ENCODE results near the gene RMND5B. TPM values are rescaled to one million over a fixed set of nuclear protein-coding genes. Genes with fewer than 3 reads are reported as not detected.

RMND5B gene
- total RNA-seq, 1 experiment from 2014 or later: 24.1 TPM

DNA sequence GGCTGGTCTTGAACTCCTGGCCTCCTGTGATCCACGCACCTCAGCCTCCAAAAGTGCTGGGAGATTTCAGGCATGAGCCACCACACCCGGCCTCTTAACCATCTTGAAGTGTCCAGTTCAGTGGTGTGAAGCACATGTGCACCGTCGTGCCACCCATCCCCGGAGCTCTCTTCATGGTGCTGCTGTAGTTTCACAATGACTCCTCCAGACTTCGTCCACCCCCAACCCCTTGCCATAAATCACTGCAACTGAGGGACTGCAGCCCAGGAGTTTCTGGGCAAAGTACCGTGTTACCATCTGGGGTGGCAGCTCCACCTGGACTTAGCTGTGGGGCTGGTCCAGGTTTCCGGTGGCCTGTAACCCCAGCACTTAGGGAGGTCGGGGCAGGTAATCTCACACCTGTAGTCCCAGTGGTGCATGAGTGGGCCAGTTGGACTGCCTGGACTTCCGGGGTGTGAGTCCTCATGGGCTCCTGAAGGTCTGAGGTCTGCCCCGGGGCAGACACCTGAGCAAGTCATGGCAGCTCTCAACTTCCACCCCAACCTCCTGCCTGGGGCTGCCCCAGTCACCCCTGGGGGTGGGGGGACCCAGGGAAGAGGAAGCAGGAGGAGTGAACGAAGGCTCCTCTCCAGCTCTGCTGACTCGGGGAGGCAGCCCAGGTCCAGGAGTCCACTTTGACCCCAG, 24.1 kb upstream of the RMND5B start:
- Histone ChIP-seq H3K36me3 (ENCODE audit: control insufficient read depth in 1 of 2, insufficient read depth in 2 of 2, low read length in 2 of 2) (no peaks in the 10 kb centered on the region), H3K27me3 (ENCODE audit: insufficient read depth, low read length) (no peaks in the 10 kb centered on the region), H3K27ac (ENCODE audit: low read depth, low read length) (no peak overlapping the region), H3K4me1 (ENCODE audit: control insufficient read depth in 1 of 2, insufficient read depth in 2 of 2, low read length in 2 of 2) (peaks cover 7 to 8% of the 10 kb centered on the region in 2 experiments), H3K4me2 (ENCODE audit: low read length) (no peak overlapping the region), H4K20me1 (ENCODE audit: insufficient read depth) (no peaks in the 10 kb centered on the region), H3K4me3 (replicated peaks in 1 of 2; ENCODE audit: low read depth in 1 of 2, low read length in 2 of 2) (no peak overlapping the region), H3K9me2 (ENCODE audit: insufficient read depth) (no peaks in the 10 kb centered on the region), H3K79me2 (ENCODE audit: insufficient read depth, low read length) (no peaks in the 10 kb centered on the region), H2AFZ (ENCODE audit: low read depth, low read length, poor library complexity, severe bottlenecking) (no peak overlapping the region), H3K9me3 (ENCODE audit: control insufficient read depth in 1 of 2, insufficient read depth in 1 of 2, low read depth in 1 of 2, low read length in 2 of 2) (no peaks in the 10 kb centered on the region), H3K9ac (ENCODE audit: low read length) (no peak overlapping the region)
- TF ChIP-seq EZH2 (IDR thresholded peaks at IDR 0.05): no peak
- no peak for TF ChIP-seq CEBPB (IDR thresholded peaks at IDR 0.05; ENCODE audit: low read depth)
- no peak for TF ChIP-seq ZFX (IDR thresholded peaks at IDR 0.05)
- TF ChIP-seq, protein P1, sequence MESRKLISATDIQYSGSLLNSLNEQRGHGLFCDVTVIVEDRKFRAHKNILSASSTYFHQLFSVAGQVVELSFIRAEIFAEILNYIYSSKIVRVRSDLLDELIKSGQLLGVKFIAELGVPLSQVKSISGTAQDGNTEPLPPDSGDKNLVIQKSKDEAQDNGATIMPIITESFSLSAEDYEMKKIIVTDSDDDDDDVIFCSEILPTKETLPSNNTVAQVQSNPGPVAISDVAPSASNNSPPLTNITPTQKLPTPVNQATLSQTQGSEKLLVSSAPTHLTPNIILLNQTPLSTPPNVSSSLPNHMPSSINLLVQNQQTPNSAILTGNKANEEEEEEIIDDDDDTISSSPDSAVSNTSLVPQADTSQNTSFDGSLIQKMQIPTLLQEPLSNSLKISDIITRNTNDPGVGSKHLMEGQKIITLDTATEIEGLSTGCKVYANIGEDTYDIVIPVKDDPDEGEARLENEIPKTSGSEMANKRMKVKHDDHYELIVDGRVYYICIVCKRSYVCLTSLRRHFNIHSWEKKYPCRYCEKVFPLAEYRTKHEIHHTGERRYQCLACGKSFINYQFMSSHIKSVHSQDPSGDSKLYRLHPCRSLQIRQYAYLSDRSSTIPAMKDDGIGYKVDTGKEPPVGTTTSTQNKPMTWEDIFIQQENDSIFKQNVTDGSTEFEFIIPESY (IDR thresholded peaks at IDR 0.05; ENCODE audit: extremely low read depth, insufficient replicate concordance, low read length): no peak
- no peak for TF ChIP-seq SIN3A (IDR thresholded peaks at IDR 0.05; ENCODE audit: low read depth)
- TF ChIP-seq EZH2phosphoT487 (IDR thresholded peaks at IDR 0.05; ENCODE audit: borderline replicate concordance): no peak
- TF ChIP-seq, protein P2, sequence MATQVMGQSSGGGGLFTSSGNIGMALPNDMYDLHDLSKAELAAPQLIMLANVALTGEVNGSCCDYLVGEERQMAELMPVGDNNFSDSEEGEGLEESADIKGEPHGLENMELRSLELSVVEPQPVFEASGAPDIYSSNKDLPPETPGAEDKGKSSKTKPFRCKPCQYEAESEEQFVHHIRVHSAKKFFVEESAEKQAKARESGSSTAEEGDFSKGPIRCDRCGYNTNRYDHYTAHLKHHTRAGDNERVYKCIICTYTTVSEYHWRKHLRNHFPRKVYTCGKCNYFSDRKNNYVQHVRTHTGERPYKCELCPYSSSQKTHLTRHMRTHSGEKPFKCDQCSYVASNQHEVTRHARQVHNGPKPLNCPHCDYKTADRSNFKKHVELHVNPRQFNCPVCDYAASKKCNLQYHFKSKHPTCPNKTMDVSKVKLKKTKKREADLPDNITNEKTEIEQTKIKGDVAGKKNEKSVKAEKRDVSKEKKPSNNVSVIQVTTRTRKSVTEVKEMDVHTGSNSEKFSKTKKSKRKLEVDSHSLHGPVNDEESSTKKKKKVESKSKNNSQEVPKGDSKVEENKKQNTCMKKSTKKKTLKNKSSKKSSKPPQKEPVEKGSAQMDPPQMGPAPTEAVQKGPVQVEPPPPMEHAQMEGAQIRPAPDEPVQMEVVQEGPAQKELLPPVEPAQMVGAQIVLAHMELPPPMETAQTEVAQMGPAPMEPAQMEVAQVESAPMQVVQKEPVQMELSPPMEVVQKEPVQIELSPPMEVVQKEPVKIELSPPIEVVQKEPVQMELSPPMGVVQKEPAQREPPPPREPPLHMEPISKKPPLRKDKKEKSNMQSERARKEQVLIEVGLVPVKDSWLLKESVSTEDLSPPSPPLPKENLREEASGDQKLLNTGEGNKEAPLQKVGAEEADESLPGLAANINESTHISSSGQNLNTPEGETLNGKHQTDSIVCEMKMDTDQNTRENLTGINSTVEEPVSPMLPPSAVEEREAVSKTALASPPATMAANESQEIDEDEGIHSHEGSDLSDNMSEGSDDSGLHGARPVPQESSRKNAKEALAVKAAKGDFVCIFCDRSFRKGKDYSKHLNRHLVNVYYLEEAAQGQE (IDR thresholded peaks at IDR 0.05; ENCODE audit: low read depth): no peak
- TF ChIP-seq YY1 (IDR thresholded peaks at IDR 0.05; ENCODE audit: extremely low read depth, insufficient replicate concordance, low read depth, low read length): no peak
- no peak for TF ChIP-seq POLR2AphosphoS5 (IDR thresholded peaks at IDR 0.05; ENCODE audit: low read depth, low read length)
- TF ChIP-seq FOSL1 (IDR thresholded peaks at IDR 0.05; ENCODE audit: low read depth): no peak
- no peak for TF ChIP-seq POLR2A (IDR thresholded peaks at IDR 0.05; ENCODE audit: borderline replicate concordance, extremely low read depth, insufficient read depth, insufficient read length)
- TF ChIP-seq ZNF274 (IDR thresholded peaks at IDR 0.05; ENCODE audit: low read depth, low read length): no peak
- no peak; the same call in 1 of the 2 replicates for ATAC-seq
- BruUV-seq (replicated peaks): no TSS peak
- ChIA-PET CTCF (no interaction called here), POLR2A (no interaction called here), RAD21 (ENCODE audit: low non-redundant PET in 1 of 2, low total read pairs in 2 of 2, uncharacterized antibody in 2 of 2, unreplicated experiment in 2 of 2) (no interaction called here)
- no peak for DNase-seq (ENCODE audit: low read depth, low spot score)
- intact Hi-C loops (cut with micrococcal nuclease): no loop called here

Measured in HCT116 (cell line).